H1 (cell line): ENCODE data around the gene PLOD1. TPM values are rescaled to one million over a fixed set of nuclear protein-coding genes. Genes with fewer than 3 reads are reported as not detected.

Experiments
- CTCF ChIA-PET: fragments of 300-600 bp; sonication (Branson Sonifier 250); formaldehyde crosslinking; loops from one replicate; lab custom pipeline; 2021; ENCODE audit not compliant: partially characterized antibody; lab: Charles Lee
- POLR2A ChIA-PET: fragments of 300-600 bp; sonication (Branson Sonifier 250); formaldehyde crosslinking; loops from one replicate; lab custom pipeline; 2021; ENCODE audit warnings: inconsistent platforms; ENCODE audit not compliant: partially characterized antibody; lab: Charles Lee
- DNase-seq, 2 experiments: peaks; one replicate each; pipeline versions ENCODE4 v3.0.0 to v3.0.0-alpha.2; 2010 to 2022; ENCODE audit warnings: low spot score in 2 of 2, low read depth in 1 of 2, mixed read lengths in 1 of 2
- FAIRE-seq: peaks from 2 replicates; lab custom pipeline; 2011; peaks lifted over from hg19 to GRCh38; lab: Jason Lieb, UNC
- H2AFZ ChIP-seq: 2 replicates; pipeline ENCODE4 v1.8.1; 2012; ENCODE audit warnings: low read length, inconsistent platforms
- H2AK5ac ChIP-seq: 2 replicates; pipeline ENCODE4 v1.6.1; 2013; ENCODE audit warnings: low read depth, low read length
- H2BK120ac ChIP-seq: replicated peaks from 2 replicates; pipeline ENCODE3; 2013; ENCODE audit warnings: low read depth, low read length, inconsistent platforms
- H2BK12ac ChIP-seq: 2 replicates; pipeline ENCODE4 v1.6.1; 2013; ENCODE audit warnings: low read depth, low read length
- H2BK15ac ChIP-seq: 2 replicates; pipeline ENCODE4 v1.6.1; 2013; ENCODE audit warnings: low read length
- H2BK20ac ChIP-seq: 2 replicates; pipeline ENCODE4 v1.6.1; 2013; ENCODE audit warnings: low read length
- H2BK5ac ChIP-seq: 2 replicates; pipeline ENCODE4 v1.6.1; 2013; ENCODE audit warnings: low read depth, low read length
- H3K14ac ChIP-seq: 2 replicates; pipeline ENCODE4 v1.6.1; 2013; ENCODE audit warnings: inconsistent platforms; ENCODE audit not compliant: insufficient read length
- H3K18ac ChIP-seq: 2 replicates; pipeline ENCODE4 v1.6.1; 2013; ENCODE audit warnings: low read length; ENCODE audit errors: extremely low read depth
- H3K23ac ChIP-seq: 2 replicates; pipeline ENCODE4 v1.6.1; 2013; ENCODE audit warnings: inconsistent platforms; ENCODE audit not compliant: insufficient read length
- H3K23me2 ChIP-seq: 2 replicates; pipeline ENCODE4 v1.6.1; 2013; ENCODE audit warnings: low read depth, low read length
- H3K27ac ChIP-seq: 2 replicates; pipeline ENCODE4 v1.6.1; 2011; ENCODE audit warnings: low read depth, low read length, inconsistent platforms
- H3K27me3 ChIP-seq, 4 experiments: replicated peaks in 1 of 4; 1 replicate in 1 of 4; 2 replicates in 3 of 4; pipeline versions ENCODE4 v1.6.1 to v1.8.1; 2011 to 2013; ENCODE audit warnings: low read length in 3 of 4, mild to moderate bottlenecking in 3 of 4, inconsistent platforms in 2 of 4, mixed read lengths in 2 of 4, moderate library complexity in 1 of 4; ENCODE audit not compliant: control insufficient read depth in 3 of 4, insufficient read depth in 3 of 4; ENCODE audit errors: extremely low read depth in 1 of 4
- H3K36me3 ChIP-seq, 4 experiments: 2 replicates each; pipeline versions ENCODE4 v1.6.1 to v1.8.1; 2011 to 2013; ENCODE audit warnings: mild to moderate bottlenecking in 4 of 4, low read length in 3 of 4, moderate library complexity in 2 of 4, control low read depth in 1 of 4, inconsistent platforms in 1 of 4; ENCODE audit not compliant: insufficient read depth in 4 of 4, control insufficient read depth in 2 of 4
- H3K4ac ChIP-seq: replicated peaks from 2 replicates; pipeline ENCODE3; 2013; ENCODE audit warnings: low read length, low read depth, mixed read lengths, inconsistent platforms; ENCODE audit not compliant: insufficient read length
- H3K4me1 ChIP-seq, 4 experiments: replicated peaks in 1 of 4; 1 replicate in 1 of 4; 2 replicates in 3 of 4; pipeline versions ENCODE4 v1.6.1 to v1.8.1; 2011 to 2013; ENCODE audit warnings: low read length in 3 of 4, inconsistent platforms in 2 of 4, mixed read lengths in 1 of 4; ENCODE audit not compliant: insufficient read depth in 4 of 4, control insufficient read depth in 3 of 4
- H3K4me2 ChIP-seq, 2 experiments: 2 replicates each; pipeline versions ENCODE4 v1.6.1 to v1.8.1; 2011 to 2013; ENCODE audit warnings: low read depth in 2 of 2, low read length in 2 of 2, control low read depth in 1 of 2, inconsistent platforms in 1 of 2, mild to moderate bottlenecking in 1 of 2; ENCODE audit not compliant: insufficient read depth in 1 of 2
- H3K4me3 ChIP-seq, 4 experiments: fragments of 200-600, 300-600 bp in 1 of 4; sonication (generic), shearing (Covaris generic), sonication (Bioruptor Twin) in 1 of 4; 2 replicates each; pipeline versions ENCODE4 v1.5.1 to v1.8.1; 2011 to 2016; ENCODE audit warnings: low read length in 4 of 4, low read depth in 3 of 4, control low read depth in 2 of 4, inconsistent platforms in 2 of 4, mild to moderate bottlenecking in 2 of 4, mixed read lengths in 1 of 4, moderate library complexity in 1 of 4; ENCODE audit not compliant: insufficient read depth in 2 of 4; ENCODE audit errors: extremely low read depth in 1 of 4
- H3K56ac ChIP-seq: replicated peaks from 2 replicates; pipeline ENCODE3; 2013; ENCODE audit warnings: low read depth, mild to moderate bottlenecking, mixed read lengths, low read length, inconsistent platforms; ENCODE audit not compliant: insufficient read length
- H3K79me1 ChIP-seq: 2 replicates; pipeline ENCODE4 v1.6.1; 2013; ENCODE audit warnings: low read depth, low read length, control low read depth
- H3K79me2 ChIP-seq, 2 experiments: 2 replicates each; pipeline versions ENCODE4 v1.6.1 to v1.8.1; 2012 to 2013; ENCODE audit warnings: low read length in 2 of 2, mild to moderate bottlenecking in 2 of 2, inconsistent platforms in 1 of 2; ENCODE audit not compliant: insufficient read depth in 2 of 2, control insufficient read depth in 1 of 2
- H3K9ac ChIP-seq, 4 experiments: replicated peaks in 1 of 4; 1 replicate in 1 of 4; 2 replicates in 3 of 4; pipeline versions ENCODE4 v1.6.1 to v1.8.1; 2011 to 2013; ENCODE audit warnings: low read depth in 3 of 4, low read length in 3 of 4, control low read depth in 2 of 4, mild to moderate bottlenecking in 2 of 4, moderate library complexity in 2 of 4, inconsistent platforms in 1 of 4; ENCODE audit errors: extremely low read depth in 1 of 4
- H3K9me3 ChIP-seq, 2 experiments: 2 replicates each; pipeline versions ENCODE4 v1.6.1 to v1.8.1; 2012 to 2013; ENCODE audit warnings: mild to moderate bottlenecking in 2 of 2, moderate library complexity in 2 of 2, control low read depth in 1 of 2, inconsistent platforms in 1 of 2, low read depth in 1 of 2, low read length in 1 of 2, mixed read lengths in 1 of 2; ENCODE audit not compliant: insufficient read depth in 2 of 2
- H4K20me1 ChIP-seq, 2 experiments: replicated peaks in 1 of 2; 2 replicates each; pipeline versions ENCODE3 to v1.8.1; 2011 to 2013; ENCODE audit warnings: inconsistent platforms in 2 of 2, low read length in 2 of 2, mild to moderate bottlenecking in 1 of 2; ENCODE audit not compliant: insufficient read depth in 2 of 2, control insufficient read depth in 1 of 2
- H4K5ac ChIP-seq: 2 replicates; pipeline ENCODE4 v1.6.1; 2013; ENCODE audit warnings: low read length, low read depth, mixed read lengths, inconsistent platforms; ENCODE audit not compliant: insufficient read length
- H4K8ac ChIP-seq: 2 replicates; pipeline ENCODE4 v1.8.0; 2013; ENCODE audit warnings: mild to moderate bottlenecking, moderate library complexity, low read length, inconsistent platforms; ENCODE audit not compliant: insufficient read depth; ENCODE audit errors: extremely low read depth
- H4K91ac ChIP-seq: replicated peaks from 2 replicates; pipeline ENCODE3; 2013; ENCODE audit warnings: low read length, mixed read lengths, inconsistent platforms; ENCODE audit not compliant: insufficient read length
- ATF2 ChIP-seq: IDR thresholded peaks from 2 replicates; pipeline ENCODE4 v1.6.1; 2012; ENCODE audit warnings: low read length, inconsistent platforms
- BCL11A ChIP-seq, 2 experiments: IDR thresholded peaks; one replicate each; pipeline ENCODE4 v1.6.1; 2011; ENCODE audit warnings: low read depth in 2 of 2, low read length in 2 of 2, mild to moderate bottlenecking in 2 of 2
- CBX5 ChIP-seq: fragments of 300-800, 300-1000 bp; sonication (generic); IDR thresholded peaks from 2 replicates; pipeline ENCODE4 v1.7.1; 2016; ENCODE audit warnings: antibody characterized with exemption, low read length, low read depth
- CHD2 ChIP-seq: IDR thresholded peaks from 2 replicates; pipeline ENCODE4 v1.6.1; 2012; ENCODE audit warnings: low read length, improper control_type of control experiment
- EP300 ChIP-seq, 2 experiments: IDR thresholded peaks; 1 replicate in 1 of 2; 2 replicates in 1 of 2; pipeline ENCODE4 v1.6.1; 2011 to 2012; ENCODE audit warnings: low read depth in 2 of 2, low read length in 2 of 2, mild to moderate bottlenecking in 2 of 2, borderline replicate concordance in 1 of 2, inconsistent platforms in 1 of 2, moderate library complexity in 1 of 2
- POU5F1 ChIP-seq: IDR thresholded peaks from 2 replicates; pipeline ENCODE4 v1.6.1; 2011; ENCODE audit warnings: low read depth, mild to moderate bottlenecking, low read length, moderate library complexity
- RBBP5 ChIP-seq: IDR thresholded peaks from 2 replicates; pipeline ENCODE4 v1.7.1; 2012; ENCODE audit warnings: low read depth, mild to moderate bottlenecking, inconsistent platforms, low read length, moderate library complexity, borderline replicate concordance
- SRF ChIP-seq: IDR thresholded peaks from 2 replicates; pipeline ENCODE4 v1.6.1; 2011; ENCODE audit warnings: mild to moderate bottlenecking, low read depth, low read length, moderate library complexity
- WGBS, 2 experiments: shearing (Covaris generic) in 1 of 2; methylation state at CpG; one replicate each; pipeline versions ENCODE4 v1.1.6 to v1.1.7; 2013 to 2015; ENCODE audit warnings: low lambda C conversion rate in 2 of 2, mixed read lengths in 2 of 2, inconsistent platforms in 1 of 2, low coverage in 1 of 2, missing lambda C conversion rate in 1 of 2; ENCODE audit not compliant: insufficient replicate concordance in 2 of 2, insufficient coverage in 1 of 2, insufficient read length in 1 of 2; ENCODE audit errors: extremely low coverage in 1 of 2, missing lambda C conversion rate in 1 of 2; 5-methylcytosine and 5-hydroxymethylcytosine counted together
- polyA plus RNA-seq, 7 experiments: library from polyadenylated mRNA; depleted of rRNA in 3 of 7; stranded (reverse) in 5 of 7; unstranded in 2 of 7; fragments of >200 nt in 5 of 7; fragments of 200-250 nt in 2 of 7; gene quantifications; 1 replicate in 5 of 7; 2 replicates in 1 of 7; 4 replicates in 1 of 7; pipeline versions ENCODE4 v1.2.1 to v1.2.3, GENCODE V29; 2011 to 2013; ENCODE audit warnings: missing spikeins in 2 of 7, mixed read lengths in 2 of 7
- total RNA-seq: library from RNA; stranded (reverse); fragmentation: NEBNext Ultra II Directional; extraction: Animal tissue kit (Norgen Biotek cat#: 25700); gene quantifications from 2 replicates; pipeline ENCODE4 v1.2.1, GENCODE V29; 2021

The PLOD1 gene
- total and polyA plus RNA-seq, 2 of the 8 experiments (the other 6 are each of a cell fraction or from before 2014, with no cell fraction given), result 44.9 to 51.8 TPM

- Histone ChIP-seq H4K20me1 (peaks cover 0 to 5% of the 10 kb centered on the region in 2 experiments), H3K18ac (no peak overlapping the region), H2AK5ac (no peak overlapping the region), H3K36me3 (peaks cover 36 to 63% (median 52%) of the 10 kb centered on the region in 4 experiments; a peak in 6 of 8 replicates), H3K4me2 (no peak overlapping the region), H2BK20ac (no peak overlapping the region), H3K23ac (no peak overlapping the region), H3K79me1 (no peaks in the 10 kb centered on the region; the same call in 1 of the 2 replicates), H3K27ac (no peak overlapping the region), H4K8ac (no peak overlapping the region; the same call in 1 of the 2 replicates), H3K14ac (no peak overlapping the region), H4K5ac (no peak overlapping the region), H3K9ac (no peak overlapping the region), H3K9me3 (peaks cover 0 to 9% of the 10 kb centered on the region in 2 experiments; a peak in 1 of 4 replicates), H2BK12ac (no peak overlapping the region), H4K91ac (no peak overlapping the region), H2BK15ac (no peak overlapping the region), H3K4me1 (no peaks in the 10 kb centered on the region), H3K56ac (no peak overlapping the region), H3K4ac (no peak overlapping the region), H2BK5ac (no peak overlapping the region), H3K23me2 (no peaks in the 10 kb centered on the region), H2AFZ (no peak overlapping the region), H3K79me2 (no peaks in the 10 kb centered on the region), H3K4me3 (no peak overlapping the region), H3K27me3 (no peaks in the 10 kb centered on the region), H2BK120ac (no peak overlapping the region)
- FAIRE-seq (no peak), DNase-seq (no peak)
- POLR2A ChIA-PET, result interaction anchor here (0.7 to 3.0 kb wide), 8 partner anchors 8 to 156 kb away, joined by 3 to 18 read pairs (median 4); partner anchors contain the start of genes MFN2 and MIIP
- WGBS, 2 experiments, result 91% methylated on average over 16 of the region's 16 CpGs; no CpG with 5 or more reads in 1 of the 2 experiments
- CTCF ChIA-PET, result interaction anchor here (0.5 to 3.9 kb wide), 9 partner anchors 9 to 174 kb away, joined by 3 to 26 read pairs (median 3); partner anchors contain the start of gene MIIP
- TF ChIP-seq SRF (no peak), EP300 (IDR thresholded peaks at IDR 0.05; ENCODE audit: borderline replicate concordance in 1 of 2, low read depth in 2 of 2, low read length in 2 of 2) (no peak), BCL11A (IDR thresholded peaks at IDR 0.05; ENCODE audit: low read depth in 2 of 2, low read length in 2 of 2) (no peak), ATF2 (no peak), CHD2 (no peak), CBX5 (no peak), RBBP5 (no peak), POU5F1 (no peak)
These were observed 76.4 kb downstream of the PLOD1 start for GRCh38 chr1:12010746-12011570.
